22Rv1 (cell line): Measurements from ENCODE around the gene DROSHA.
"Not testable (repeated sequence)": the region's sequence is repeated elsewhere in the genome, so short reads cannot be mapped to it uniquely, and the experiment has no call there.

Source experiments
- H3K27ac ChIP-seq: fragments of 450-650 bp; 2 replicates; pipeline ENCODE4 v1.5.1; 2017
- CTCF ChIP-seq: fragments of 450-650 bp; IDR thresholded peaks from 2 replicates; pipeline ENCODE4 v1.5.1; 2017; ENCODE audit warnings: mild to moderate bottlenecking
- ZFX ChIP-seq: fragments of 450-650 bp; IDR thresholded peaks from 2 replicates; pipeline ENCODE4 v1.6.1; 2017; ENCODE audit warnings: antibody characterized with exemption, borderline replicate concordance

Gene DROSHA

GRCh38 chr5:31531888-31532547, at the start of gene DROSHA, which contains the start of gene C5orf22:
DROSHA (minus strand) TSS chr5:31532093; CDS start chr5:31529059, 3,034 bp downstream.
C5orf22 (plus strand) TSS chr5:31532301; CDS start chr5:31532393, 92 bp downstream.
- peak within 1 kb of the TSS; percentile 72 for H3K27ac ChIP-seq
- TF ChIP-seq CTCF (no peak), ZFX (no peak)

- TF ChIP-seq ZFX = no peak
- no peak for TF ChIP-seq CTCF
- no peak overlapping the region for H3K27ac ChIP-seq
Observed at GRCh38 chr5:31579558-31579957, 47.7 kb upstream of the DROSHA start.

- no peak for TF ChIP-seq CTCF
- no peak for TF ChIP-seq ZFX
- H3K27ac ChIP-seq = no peak overlapping the region
Observed at GRCh38 chr5:31577438-31577837, 45.5 kb upstream of the DROSHA start.

GRCh38 chr5:31574772-31575171, 42.9 kb upstream of the DROSHA start:
- TF ChIP-seq CTCF (no peak), ZFX (no peak)
- H3K27ac ChIP-seq = no peak overlapping the region

GRCh38 chr5:31573494-31574142, 41.7 kb upstream of the DROSHA start:
- no peak overlapping the region for H3K27ac ChIP-seq

GRCh38 chr5:31569068-31569467, 37.2 kb upstream of the DROSHA start:
- no peak overlapping the region for H3K27ac ChIP-seq
- TF ChIP-seq CTCF = no peak
- TF ChIP-seq ZFX = no peak

More at GRCh38 chr5:31573494-31574142, 41.7 kb upstream of the DROSHA start:
- TF ChIP-seq ZFX (no peak), CTCF (no peak)

GRCh38 chr5:31568302-31568835, 36.5 kb upstream of the DROSHA start:
- H3K27ac ChIP-seq = no peak overlapping the region
- no peak for TF ChIP-seq ZFX
- TF ChIP-seq CTCF = no peak

GRCh38 chr5:31566362-31566761, 34.5 kb upstream of the DROSHA start:
- H3K27ac ChIP-seq = not testable (repeated sequence)
